ENCODE results near the gene ZBTB9.
"Not testable (repeated sequence)": the region's sequence is repeated elsewhere in the genome, so short reads cannot be mapped to it uniquely, and the experiment has no call there.

ZBTB9 gene

GRCh38 chr6:33467091-33467490 lies 12.7 kb downstream of the ZBTB9 start:
- no peak for DNase-seq (ENCODE audit: low spot score)

GRCh38 chr6:33469661-33470060 lies 15.3 kb downstream of the ZBTB9 start:
- no peak for DNase-seq (ENCODE audit: low spot score)

- DNase-seq (ENCODE audit: low spot score), result no peak
Measured at GRCh38 chr6:33477864-33478263, 23.5 kb downstream of the ZBTB9 start.

- DNase-seq (ENCODE audit: low spot score), result no peak
Measured at GRCh38 chr6:33481192-33481591, 26.8 kb downstream of the ZBTB9 start.

GRCh38 chr6:33482620-33483019 lies 28.2 kb downstream of the ZBTB9 start:
- DNase-seq (ENCODE audit: low spot score), result not testable (repeated sequence)

- no peak for DNase-seq (ENCODE audit: low spot score)
Measured at GRCh38 chr6:33483678-33484077, 29.3 kb downstream of the ZBTB9 start.

GRCh38 chr6:33484673-33485262 lies 30.4 kb downstream of the ZBTB9 start:
- not testable (repeated sequence) for DNase-seq (ENCODE audit: low spot score)

GRCh38 chr6:33485680-33486079 lies 31.3 kb downstream of the ZBTB9 start:
- not testable (repeated sequence) for DNase-seq (ENCODE audit: low spot score)

- DNase-seq (ENCODE audit: low spot score), result no peak
Measured at GRCh38 chr6:33488339-33488738, 34.0 kb downstream of the ZBTB9 start.

GRCh38 chr6:33490198-33490597 lies 35.8 kb downstream of the ZBTB9 start:
- DNase-seq (ENCODE audit: low spot score), result no peak

- DNase-seq (ENCODE audit: low spot score), result no peak
Measured at GRCh38 chr6:33490621-33491020, 36.2 kb downstream of the ZBTB9 start.

GRCh38 chr6:33492093-33492492 lies 37.7 kb downstream of the ZBTB9 start:
- no peak for DNase-seq (ENCODE audit: low spot score)

GRCh38 chr6:33497157-33497556 lies 42.8 kb downstream of the ZBTB9 start:
- DNase-seq (ENCODE audit: low spot score), result no peak

- DNase-seq (ENCODE audit: low spot score), result no peak
Measured at GRCh38 chr6:33502486-33502885, 48.1 kb downstream of the ZBTB9 start.

GRCh38 chr6:33504486-33504885 lies 50.1 kb downstream of the ZBTB9 start:
- no peak for DNase-seq (ENCODE audit: low spot score)

GRCh38 chr6:33505548-33506370 lies 51.4 kb downstream of the ZBTB9 start:
- DNase-seq (ENCODE audit: low spot score), result no peak

All from globus pallidus (tissue), 1 donor.